Testis (tissue), 2 donors: Measurements from ENCODE around the gene PAQR8.

ENCODE experiments used
- CTCF ChIP-seq, 3 experiments: fragments of 450-650 bp in 2 of 3; fragments of 200-600 bp in 1 of 3; sonication (generic) in 1 of 3; IDR thresholded peaks; one replicate each; pipeline ENCODE4 v1.5.1; 2016 to 2019; ENCODE audit warnings: antibody characterized with exemption in 3 of 3, mild to moderate bottlenecking in 2 of 3, moderate library complexity in 1 of 3
- POLR2A ChIP-seq: fragments of 450-650 bp; IDR thresholded peaks from one replicate; pipeline ENCODE4 v1.6.1; 2017; ENCODE audit warnings: antibody characterized with exemption, mild to moderate bottlenecking, moderate library complexity

GRCh38 chr6:52347818-52348217 is 14.1 kb upstream of the PAQR8 start:
- no peak for TF ChIP-seq CTCF (IDR thresholded peaks at IDR 0.05)
- no peak for TF ChIP-seq POLR2A
